ENCODE data around the gene KRTAP10-7.

GRCh38 chr21:44643741-44644310 lies 43.4 kb downstream of the KRTAP10-7 start:
- TF ChIP-seq CTCF (IDR thresholded peaks at IDR 0.05) (no peak), POLR2A (IDR thresholded peaks at IDR 0.05) (no peak)

All from uterus (tissue), 2 donors.